ENCODE measurements around the gene MMD. TPM values are rescaled to one million over a fixed set of nuclear protein-coding genes. Genes with fewer than 3 reads are reported as not detected.

The MMD gene
- total RNA-seq, 1 donor from 2014 or later = 45.5 TPM

- H3K27ac Mint-ChIP-seq = no peak overlapping the region
- no peak for DNase-seq
- H3K27me3 Mint-ChIP-seq = peaks cover 14% of the 10 kb centered on the region
- H3K4me1 Mint-ChIP-seq = peaks cover 17% of the 10 kb centered on the region
- intact Hi-C loops (cut with micrococcal nuclease) = no loop called here
- ChIA-PET CTCF (no interaction called here), POLR2A (no interaction called here)
- H3K36me3 Mint-ChIP-seq (ENCODE audit: low read depth) = no peaks in the 10 kb centered on the region
- H3K4me3 Mint-ChIP-seq = no peak overlapping the region
- H3K9me3 Mint-ChIP-seq = no peaks in the 10 kb centered on the region
- TF ChIP-seq CTCF (IDR thresholded peaks at IDR 0.05) = no peak
- ATAC-seq (ENCODE audit: low read depth) = no peak
Measured at GRCh38 chr17:55454906-55455474, 33.4 kb upstream of the MMD start.

- DNase-seq (no peak), ATAC-seq (ENCODE audit: low read depth) (no peak)
- H3K36me3 Mint-ChIP-seq (ENCODE audit: low read depth) = no peaks in the 10 kb centered on the region
- intact Hi-C loops (cut with micrococcal nuclease) = no loop called here
- H3K9me3 Mint-ChIP-seq = no peaks in the 10 kb centered on the region
- H3K4me3 Mint-ChIP-seq = no peak overlapping the region
- POLR2A ChIA-PET = no interaction called here
- H3K4me1 Mint-ChIP-seq = peaks cover 12% of the 10 kb centered on the region
- peaks cover 13% of the 10 kb centered on the region for H3K27me3 Mint-ChIP-seq
- no peak for TF ChIP-seq CTCF (IDR thresholded peaks at IDR 0.05)
- no peak overlapping the region for H3K27ac Mint-ChIP-seq
- CTCF ChIA-PET = no interaction called here
Measured at GRCh38 chr17:55453839-55454557, 32.4 kb upstream of the MMD start.

- TF ChIP-seq CTCF (IDR thresholded peaks at IDR 0.05) = no peak
- peaks cover 3% of the 10 kb centered on the region for H3K4me1 Mint-ChIP-seq
- POLR2A ChIA-PET = no interaction called here
Measured at GRCh38 chr17:55452139-55452790, 30.6 kb upstream of the MMD start.

GRCh38 chr17:55451758-55452138 is 30.1 kb upstream of the MMD start:
- CTCF ChIA-PET = interaction anchor here (0.9 kb wide), 1 partner anchor 70 kb away, joined by 3 read pairs; no protein-coding TSS in a partner anchor
- H3K27me3 Mint-ChIP-seq = peaks cover 12% of the 10 kb centered on the region

More at GRCh38 chr17:55452139-55452790, 30.6 kb upstream of the MMD start:
- no peak overlapping the region for H3K4me3 Mint-ChIP-seq
- ATAC-seq (ENCODE audit: low read depth) (no peak), DNase-seq (no peak)
- H3K36me3 Mint-ChIP-seq (ENCODE audit: low read depth) = no peaks in the 10 kb centered on the region
- peaks cover 12% of the 10 kb centered on the region for H3K27me3 Mint-ChIP-seq
- no peak overlapping the region for H3K27ac Mint-ChIP-seq
- no peaks in the 10 kb centered on the region for H3K9me3 Mint-ChIP-seq
- intact Hi-C loops (cut with micrococcal nuclease) = no loop called here
- CTCF ChIA-PET = interaction anchor here (0.9 kb wide), 1 partner anchor 69 kb away, joined by 3 read pairs; no protein-coding TSS in a partner anchor

More at GRCh38 chr17:55451758-55452138, 30.1 kb upstream of the MMD start:
- intact Hi-C loops (cut with micrococcal nuclease) = no loop called here
- no peak for ATAC-seq (ENCODE audit: low read depth)
- Mint-ChIP-seq H3K4me3 (no peak overlapping the region), H3K27ac (no peak overlapping the region), H3K9me3 (no peaks in the 10 kb centered on the region), H3K4me1 (peaks cover 2% of the 10 kb centered on the region), H3K36me3 (ENCODE audit: low read depth) (no peaks in the 10 kb centered on the region)
- no peak for TF ChIP-seq CTCF (IDR thresholded peaks at IDR 0.05)
- DNase-seq = no peak
- POLR2A ChIA-PET = no interaction called here
